ENCODE results near the gene CFAP97D2.

The CFAP97D2 gene

DNA sequence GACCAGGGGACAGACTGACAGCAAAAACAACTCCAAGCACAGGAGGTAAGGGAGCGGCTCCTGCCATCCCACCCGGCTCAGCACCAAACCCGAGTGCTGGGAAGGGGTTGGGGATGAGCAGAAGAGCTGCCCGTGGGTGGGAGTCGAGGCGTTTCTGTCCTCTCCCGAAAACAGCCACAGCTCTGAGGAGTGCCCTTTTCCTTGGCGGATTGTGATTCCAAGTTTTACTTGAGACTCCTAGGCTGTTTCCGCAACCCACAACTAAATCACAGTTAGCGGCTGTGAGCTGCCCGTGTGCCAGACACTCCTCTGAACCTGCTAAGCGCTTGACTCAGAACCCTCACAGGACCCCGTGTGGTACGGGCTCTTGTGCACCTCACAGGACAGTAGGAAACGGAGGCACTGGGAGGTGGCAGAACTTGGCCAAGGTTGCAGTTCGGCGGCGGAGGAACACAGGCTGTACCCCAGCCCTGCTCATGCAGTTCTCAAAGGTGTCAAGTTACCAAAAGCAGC is 21.4 kb downstream of the CFAP97D2 start:
- no peak for DNase-seq

DNA sequence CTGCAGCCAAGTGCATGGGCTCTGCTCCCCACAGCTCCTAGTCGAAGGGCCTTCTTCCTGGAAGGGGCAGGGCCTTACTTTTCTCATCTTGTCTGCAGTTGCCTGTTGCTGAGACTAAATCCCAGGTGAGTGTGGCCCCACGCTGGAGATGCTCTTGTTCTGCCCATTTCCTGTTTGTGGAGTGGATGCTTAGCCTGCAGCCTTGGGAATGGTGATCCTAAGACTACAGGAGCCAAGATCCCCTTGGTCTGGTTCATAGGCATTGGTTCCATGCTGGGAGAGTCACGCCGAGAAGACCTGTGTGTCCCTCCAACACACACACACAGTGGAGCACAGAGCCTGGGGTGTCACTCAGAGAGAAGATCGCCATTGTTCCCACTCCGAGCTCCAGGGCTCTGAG is 23.5 kb downstream of the CFAP97D2 start:
- no peak for DNase-seq

DNA sequence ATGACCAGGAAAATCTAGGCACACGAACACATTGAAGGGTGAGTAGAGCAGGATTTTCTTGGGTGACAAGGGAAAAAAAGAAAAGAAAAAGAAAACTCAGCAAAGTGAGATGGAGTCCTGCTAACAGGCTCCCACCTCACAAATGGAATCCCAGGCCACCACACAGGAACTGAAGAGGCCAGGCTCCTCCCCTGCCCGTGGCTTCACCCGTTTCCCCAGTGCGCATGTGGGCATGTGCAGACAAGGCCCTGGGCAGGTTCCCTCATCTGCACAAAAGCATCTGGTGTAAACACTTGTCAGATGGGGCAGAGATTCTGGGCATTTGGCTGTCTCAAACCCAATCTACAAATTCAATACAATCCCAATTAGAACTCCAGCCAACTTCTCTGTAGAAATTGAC is 24.5 kb downstream of the CFAP97D2 start:
- DNase-seq = peak; percentile 59

DNA sequence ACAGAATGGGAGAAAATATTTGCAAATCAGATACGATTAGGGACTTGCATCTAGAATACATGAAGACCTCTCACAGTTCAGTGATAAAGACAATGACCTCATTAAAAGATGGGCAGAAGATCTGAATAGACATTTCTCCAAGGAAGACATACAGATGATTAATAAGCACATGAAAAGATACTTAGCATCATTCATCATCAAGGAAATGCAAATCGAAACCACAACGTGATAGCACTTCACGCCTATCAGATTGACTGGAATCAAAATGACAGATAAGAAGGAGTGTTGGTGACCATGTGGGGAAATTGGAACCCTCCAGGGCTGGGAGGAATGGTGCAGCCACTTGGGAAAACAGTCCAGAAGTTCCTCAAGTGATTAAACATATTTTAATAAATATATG is 25.8 kb downstream of the CFAP97D2 start:
- no peak for DNase-seq

DNA sequence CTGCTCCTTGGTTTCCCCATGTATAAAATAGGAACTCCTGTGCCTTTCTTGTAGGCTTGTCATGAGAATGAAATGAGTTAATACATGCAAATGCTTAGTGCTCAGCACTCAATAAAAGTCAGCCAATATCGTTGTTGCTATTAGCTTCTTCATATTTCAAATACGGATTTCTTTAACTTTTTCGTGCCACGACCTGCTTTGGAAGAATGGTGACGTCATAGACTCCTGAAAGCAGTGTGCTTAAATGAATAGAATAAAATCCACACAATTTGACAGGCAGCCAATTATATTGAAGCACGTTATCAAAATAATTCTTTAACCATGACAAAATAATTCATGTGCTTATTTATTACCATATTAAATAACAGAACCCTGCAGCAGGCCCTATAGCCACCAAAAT is 29.1 kb downstream of the CFAP97D2 start:
- no peak for DNase-seq

DNA sequence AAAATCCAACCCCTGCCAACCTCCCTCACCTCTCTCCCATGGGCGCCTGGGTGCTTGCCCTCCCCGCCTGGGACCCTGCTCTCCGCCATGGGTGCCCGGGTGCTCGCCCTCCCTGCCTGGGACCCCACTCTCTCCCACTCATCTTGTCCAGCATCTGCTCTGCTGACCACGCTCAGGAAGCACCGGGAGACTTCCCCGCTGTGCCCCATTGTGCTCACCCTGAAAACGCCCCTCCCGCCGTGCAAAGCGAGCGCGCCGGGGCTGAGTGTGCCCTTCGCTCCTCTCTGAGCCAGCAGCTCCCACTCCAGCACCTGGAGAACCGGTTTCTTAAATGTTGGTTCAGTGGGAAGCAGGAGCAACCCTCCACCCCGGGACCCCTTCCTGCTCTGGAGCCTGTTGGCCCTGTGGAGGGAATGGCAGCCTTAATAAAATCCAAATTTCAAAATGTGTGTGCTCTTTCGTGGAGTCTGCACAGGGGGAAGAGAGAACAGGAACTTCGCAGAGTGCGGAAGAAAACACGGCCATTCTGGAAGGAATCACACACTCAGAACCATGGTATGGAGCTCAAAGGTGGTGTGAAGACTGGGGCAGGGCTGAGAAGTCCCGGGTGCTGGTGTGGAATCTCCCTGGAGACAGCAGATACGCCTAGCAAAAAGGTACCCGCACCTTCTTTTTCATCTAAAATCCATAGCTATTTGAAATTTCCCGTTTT is 32.5 kb downstream of the CFAP97D2 start:
- no peak for DNase-seq

DNA sequence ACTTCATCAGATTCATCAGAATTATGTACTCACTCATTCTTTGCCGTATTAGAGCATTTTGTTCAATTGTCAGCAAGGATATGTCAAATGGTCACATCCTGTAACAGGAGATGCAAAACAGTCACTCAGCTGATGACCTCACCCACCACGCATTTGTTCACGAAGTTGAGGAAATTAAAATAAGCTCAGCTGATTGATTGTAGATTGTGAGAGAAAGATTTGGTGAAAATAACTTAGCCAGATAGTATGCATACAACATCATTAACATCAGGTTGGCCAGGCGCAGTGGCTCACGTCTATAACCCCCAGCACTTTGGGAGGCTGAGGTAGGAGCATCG is 33.1 kb downstream of the CFAP97D2 start:
- no peak for DNase-seq

DNA sequence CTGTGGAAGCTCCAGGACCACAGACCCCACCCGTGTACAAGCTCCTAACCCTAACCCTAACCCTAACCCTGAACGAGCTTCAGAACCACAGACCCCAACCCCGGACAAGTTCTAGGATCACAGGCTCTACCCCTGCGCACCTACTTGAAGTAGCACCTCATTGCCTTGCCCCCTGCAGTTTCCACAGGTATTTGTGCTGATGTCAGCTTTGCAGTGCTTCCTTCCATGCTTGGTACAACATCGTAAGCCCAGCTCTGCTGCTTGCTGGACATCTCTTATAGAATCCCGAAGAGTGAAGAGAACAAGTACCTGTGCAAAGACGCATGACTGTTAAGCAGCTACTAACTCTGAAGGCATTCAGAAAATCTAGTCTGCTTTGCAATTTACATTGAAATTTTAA is 34.9 kb downstream of the CFAP97D2 start:
- DNase-seq = no peak

DNA sequence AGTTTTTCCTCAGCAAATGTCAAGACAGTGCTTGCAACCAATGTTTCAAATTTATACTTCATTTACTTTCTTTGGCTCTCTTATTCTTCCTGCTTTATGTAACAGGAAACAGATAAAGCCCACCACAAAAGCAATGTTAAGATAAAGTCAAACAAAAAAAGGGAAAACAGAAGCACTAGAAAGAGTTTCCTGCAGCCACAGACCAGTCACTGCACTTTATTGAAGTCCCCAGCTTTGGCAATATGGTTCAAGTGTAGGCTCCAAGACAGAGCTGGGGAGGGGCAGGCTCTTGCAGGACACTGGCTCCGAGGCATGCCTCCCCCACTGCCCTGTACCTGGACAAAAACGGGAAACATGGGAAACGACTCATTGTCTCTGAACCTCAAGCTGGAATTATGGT is 40.3 kb downstream of the CFAP97D2 start:
- DNase-seq = no peak

DNA sequence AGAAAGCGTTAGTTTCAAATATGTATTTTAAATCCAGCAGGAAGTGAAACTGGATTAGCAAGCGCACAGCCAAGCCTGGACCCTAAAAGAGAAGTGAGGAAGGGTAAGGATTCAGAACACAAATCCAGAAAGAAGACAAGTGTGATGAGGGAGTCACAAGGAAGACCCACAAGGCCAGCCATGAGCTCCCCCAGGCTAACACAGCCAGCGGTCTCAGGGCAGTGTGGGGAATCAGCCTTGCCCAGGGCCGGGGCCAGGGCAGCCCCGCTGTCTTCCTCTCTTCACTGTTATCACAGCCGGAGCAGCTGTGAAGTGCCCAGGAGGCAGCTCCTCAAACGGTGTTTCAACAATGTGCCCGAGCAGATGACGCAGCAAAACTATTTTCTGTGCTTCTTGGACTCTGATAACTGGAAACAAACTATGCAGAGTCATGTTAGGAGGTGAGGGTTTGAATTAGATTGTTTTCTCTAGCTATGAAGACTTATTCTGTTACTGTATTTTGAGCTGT is 43.5 kb downstream of the CFAP97D2 start:
- DNase-seq = no peak

DNA sequence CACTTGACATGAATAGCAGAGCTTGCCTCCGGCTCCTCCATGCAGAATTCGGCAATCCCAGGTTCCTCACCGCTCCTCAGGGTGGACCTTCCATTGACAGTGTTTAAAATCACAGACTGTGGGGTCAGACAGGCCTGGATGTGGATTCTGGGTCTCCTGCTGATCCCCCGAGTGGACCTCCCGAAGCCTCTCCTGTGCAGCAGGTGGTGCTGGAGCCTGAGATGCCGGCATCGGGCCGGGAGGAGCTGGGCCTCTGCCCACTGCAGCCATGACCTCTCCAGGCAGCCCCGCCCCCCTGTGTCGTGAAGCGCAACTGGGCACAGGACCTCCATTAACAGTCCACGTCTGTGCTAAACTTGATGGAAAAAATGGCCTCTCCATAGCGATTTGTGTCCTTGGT is 45.1 kb downstream of the CFAP97D2 start:
- DNase-seq = no peak

DNA sequence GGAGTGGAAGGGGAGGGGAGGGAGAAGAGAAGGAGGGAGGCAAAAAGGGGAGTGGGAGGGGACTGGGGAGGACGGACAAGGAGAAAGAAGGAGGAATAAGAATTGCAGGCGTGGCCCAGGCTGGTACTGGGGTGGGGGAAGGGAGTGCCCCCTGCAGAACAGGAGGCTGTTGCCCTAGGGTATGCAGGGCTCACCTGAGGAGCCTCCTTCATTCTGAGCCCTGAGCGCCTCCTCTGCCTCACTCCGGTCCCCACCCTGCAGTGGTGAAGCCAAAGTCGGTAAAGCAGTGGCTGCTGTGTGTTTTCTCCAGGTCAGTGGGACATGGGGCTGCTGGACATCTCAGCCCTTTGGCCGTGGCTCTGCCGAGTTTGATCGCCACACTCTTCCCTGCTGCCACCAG is 46.6 kb downstream of the CFAP97D2 start:
- no peak for DNase-seq

DNA sequence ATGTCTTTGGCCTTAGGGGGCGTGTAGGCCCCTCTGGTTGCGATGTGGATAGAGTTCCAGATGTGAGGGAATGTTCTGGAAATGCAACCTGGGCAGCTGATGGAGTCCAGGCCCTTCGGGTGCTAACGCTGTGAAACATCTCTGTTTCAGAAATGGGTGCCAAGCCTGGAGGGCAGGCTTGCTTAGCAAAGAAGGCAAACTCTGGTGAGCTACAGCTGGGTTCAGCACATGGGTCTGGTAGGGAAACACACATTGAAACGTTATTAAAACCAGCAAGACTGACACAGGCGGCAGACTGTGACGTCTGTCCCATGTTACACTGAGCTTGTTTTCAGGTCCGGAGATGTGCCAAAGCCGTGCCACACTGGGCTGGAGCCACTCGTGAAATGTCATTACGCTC is 47.0 kb downstream of the CFAP97D2 start:
- DNase-seq = no peak

DNA sequence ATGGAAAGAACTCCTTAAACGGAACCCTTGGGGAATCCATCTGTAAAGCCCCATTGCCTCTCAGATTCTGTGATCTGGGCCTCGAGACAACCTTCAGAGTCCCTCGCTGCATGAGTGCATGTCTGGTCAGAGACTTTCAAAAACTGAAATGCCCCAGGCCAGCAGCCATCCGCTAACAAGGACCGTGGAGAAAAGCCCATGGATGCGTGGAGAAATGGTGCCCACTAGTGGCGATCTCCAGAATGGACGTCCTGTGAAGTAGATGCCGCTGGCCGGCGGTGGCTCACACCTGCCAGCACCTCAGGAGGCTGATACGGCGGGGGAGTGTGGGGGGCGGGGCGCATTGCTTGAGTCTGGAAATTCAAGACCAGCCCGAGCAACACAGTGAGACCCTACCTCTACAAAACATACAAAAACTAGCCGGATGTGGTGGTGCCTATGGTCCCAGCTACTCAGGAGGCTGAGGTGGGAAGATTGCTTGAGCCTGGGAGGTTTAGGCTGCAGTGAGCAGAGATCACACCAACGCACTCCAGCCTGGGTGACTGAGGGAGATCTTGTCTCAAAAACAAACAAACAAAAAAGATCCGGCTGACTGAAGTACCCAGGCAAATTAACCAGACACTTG is 47.8 kb downstream of the CFAP97D2 start:
- peak; percentile 86 for DNase-seq

DNA sequence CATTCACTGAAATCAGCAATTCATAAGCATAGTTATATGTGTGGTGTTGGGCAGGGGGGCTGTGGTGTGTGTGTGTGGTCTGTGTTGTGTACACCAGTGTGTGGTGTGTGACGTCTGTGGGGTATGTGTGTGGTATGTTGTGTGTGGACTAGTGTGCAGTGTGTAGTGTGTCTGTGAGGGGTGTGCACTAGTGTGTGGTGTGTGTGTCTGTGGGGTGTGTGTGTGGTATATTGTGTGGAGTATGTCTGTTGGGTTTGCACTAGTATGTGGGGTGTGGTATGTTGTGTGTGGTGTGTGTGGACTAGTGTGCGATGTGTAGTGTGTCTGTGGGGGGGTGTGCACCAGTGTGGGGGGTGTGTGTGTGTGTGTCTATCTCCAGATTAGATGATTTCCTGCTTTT is 48.5 kb downstream of the CFAP97D2 start:
- DNase-seq = no peak

DNA sequence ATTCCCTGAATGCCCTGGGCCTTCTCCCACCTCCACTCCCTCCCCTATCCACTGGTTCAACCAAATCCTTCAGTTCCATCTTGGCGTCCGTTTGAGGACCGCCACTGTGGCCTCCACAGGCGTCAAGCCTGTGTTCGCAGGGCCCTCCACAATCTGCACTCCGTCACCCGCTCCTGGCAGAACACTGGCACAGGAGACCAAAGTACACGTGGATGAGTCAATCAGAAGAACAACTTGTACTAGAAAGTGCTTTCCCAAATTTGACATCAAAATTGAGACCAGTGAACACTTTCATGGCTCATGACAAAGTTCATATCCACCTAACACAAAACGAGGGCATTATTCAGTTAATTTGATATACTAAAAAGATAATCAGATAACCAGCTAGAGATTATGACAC is 49.1 kb downstream of the CFAP97D2 start:
- no peak for DNase-seq

DNA sequence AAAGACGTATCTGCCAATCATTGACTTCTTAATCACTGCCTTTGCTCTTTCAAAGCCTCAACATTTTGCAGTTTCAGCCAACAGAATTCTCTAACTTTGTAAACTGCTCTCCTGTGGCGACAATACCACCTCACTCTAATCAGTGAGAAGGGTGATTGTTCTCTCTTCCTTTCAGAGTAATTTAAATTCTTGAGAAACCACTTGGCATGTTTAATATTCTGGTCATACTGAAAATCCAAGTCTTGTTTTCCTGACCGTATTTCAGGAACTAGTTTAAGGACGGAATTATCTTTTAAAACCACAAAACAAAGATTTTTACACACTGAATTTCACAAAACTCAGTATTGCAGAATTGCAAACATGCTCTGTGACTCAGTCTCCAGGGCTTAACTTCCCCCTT is 50.4 kb downstream of the CFAP97D2 start:
- no peak for DNase-seq

DNA sequence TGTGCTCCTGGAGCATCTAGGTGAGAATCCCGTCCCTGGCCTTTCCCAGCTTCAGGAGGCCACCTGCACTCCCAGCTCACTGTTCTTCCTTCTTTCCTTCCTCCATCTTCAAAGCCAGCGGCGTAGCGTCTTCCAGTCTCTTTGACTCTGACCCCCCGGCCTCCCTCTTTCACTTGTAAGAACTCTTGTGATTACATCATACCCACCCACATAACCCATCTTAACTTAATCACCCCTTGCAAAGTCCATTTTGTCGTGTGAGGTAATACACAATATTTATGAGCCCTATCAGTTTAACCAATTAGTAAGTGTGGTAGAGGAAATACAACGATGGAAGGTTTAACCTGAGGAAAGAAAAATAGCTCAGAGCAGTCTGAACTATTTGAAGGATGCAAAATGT is 51.1 kb downstream of the CFAP97D2 start:
- no peak for DNase-seq

DNA sequence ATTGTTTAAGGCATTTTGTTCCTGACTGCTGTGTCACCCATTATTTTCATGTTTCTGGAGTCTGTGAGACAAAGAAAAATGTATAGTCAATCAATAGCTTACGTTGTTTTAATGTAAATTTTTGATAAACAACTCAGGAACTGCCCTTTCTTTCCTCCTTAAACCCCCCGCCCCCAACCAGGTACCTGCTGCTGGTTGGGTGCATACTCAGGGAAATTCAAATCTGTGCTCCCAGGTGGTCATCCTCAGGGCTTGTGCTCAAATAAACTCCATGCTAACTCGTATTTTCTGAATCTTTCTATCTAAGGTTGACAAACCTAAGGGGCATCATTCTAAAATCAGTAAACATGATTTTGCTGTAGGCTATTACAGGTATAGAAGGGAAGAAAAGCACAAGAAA is 51.5 kb downstream of the CFAP97D2 start:
- no peak for DNase-seq

DNA sequence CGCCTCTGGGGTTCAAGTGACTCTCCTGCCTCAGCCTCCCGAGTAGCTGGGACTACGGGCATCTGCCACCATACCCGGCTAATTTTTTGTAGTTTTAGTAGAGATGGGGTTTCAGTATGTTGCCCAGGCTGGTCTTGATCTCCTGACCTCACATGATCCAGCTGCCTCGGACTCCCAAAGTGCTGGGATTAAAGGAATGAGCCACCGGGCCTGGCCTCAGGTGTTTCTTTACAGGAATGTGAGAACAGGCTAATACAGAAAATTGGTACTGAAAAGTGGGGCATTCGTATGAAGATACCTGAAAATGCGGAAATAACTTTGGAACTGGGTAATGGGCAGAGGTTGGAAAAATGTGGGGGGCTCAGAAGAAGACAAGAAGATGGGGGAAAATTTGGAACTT is 52.8 kb downstream of the CFAP97D2 start:
- DNase-seq = no peak

DNA sequence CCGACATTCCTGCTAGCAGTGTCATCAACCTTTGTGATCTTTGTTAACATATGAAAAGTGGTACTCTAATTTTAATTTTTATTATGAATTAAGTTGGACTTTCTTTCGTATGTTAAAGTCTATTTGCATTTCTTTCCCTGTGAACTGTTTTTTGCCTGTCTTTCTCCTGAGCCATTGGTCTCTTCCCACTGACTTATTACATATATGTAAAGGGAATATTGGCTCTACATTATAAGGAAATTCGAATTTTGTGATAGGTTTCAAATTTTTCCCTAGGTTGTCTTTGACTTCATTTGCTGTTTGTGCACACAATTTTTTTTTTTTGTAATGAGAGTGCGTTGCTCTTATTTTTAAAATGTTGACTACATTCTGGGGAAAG is 55.2 kb downstream of the CFAP97D2 start:
- DNase-seq = no peak

DNA sequence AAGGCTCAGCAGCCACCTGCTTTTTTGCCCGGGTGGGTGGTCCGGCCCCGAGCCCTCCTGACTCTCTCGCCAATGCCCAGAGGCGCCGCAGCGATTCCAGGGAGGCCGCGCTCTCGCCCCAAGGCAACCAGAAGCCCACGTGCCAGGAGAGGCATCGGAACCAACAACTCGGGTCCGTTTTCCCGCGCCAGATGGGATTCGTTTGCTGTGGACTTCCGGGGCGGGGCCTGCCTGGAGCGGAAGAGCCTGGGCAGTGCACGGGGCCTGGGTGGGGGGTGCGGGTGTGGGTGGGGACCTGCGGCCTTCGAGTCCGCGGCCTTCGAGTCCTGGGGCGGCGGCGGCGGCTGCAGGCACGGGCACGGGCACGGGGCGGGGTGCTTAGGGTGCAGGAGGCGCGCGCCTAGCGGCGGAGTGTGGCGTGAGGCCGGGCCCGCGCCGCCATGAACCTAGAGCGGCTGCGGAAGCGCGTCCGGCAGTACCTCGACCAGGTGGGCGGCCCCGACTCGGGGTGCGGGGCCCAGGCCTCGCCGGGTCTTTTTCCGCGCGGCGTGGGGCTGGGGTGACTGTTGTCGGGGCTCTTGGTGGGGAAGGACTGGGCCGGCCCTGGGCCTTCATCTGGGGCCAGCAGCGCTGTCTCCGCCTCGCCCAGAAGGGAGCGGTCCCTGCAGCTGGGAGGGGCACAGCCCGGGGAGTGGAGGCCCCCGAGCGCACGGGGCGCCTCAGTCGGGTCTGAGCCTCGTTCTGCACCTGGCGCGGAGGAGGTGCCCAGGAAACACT is 55.8 kb downstream of the CFAP97D2 start, which contains the start of gene CDC16:
CDC16 (plus strand) TSS at position 253 of the 777 bp plus-strand sequence; CDS start at position 441, 188 bp downstream.
- peak; percentile 89 for DNase-seq

DNA sequence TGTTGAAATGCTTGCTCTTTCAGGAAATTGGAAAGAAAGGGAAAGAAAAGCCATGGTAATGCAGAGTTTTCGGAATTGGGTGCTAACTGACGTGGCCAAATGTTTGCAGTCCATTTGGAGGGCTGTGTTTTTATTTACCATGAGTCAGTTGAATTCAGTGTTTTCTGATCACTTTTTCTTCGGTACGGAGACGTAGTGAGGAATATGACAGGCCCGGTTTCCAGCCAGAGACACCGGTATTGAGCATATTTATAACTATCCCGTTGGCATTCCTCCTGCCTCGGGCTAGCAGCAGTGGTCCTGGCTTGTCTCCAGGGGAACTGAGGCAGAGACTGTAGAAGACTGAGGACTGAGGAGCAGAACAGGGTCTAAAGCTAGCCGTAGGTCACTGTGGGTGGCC is 56.6 kb downstream of the CFAP97D2 start:
- DNase-seq = no peak

DNA sequence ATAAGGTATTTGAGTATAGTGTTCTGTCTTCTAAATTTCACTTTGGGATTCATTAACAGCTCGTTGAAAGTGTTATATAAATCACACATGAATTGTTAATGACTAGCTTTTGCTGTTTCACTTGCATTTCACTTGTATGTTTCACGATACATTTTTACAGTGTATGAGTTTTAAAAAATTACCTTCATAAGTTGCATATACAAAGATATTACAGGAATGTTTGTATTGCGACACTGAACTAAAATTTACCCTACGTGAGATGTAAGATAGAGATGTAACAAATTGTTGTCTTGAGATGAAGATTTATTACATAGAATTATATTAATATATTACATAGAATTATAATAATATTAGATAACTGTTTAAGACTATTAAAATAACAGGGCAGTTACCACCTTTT is 57.2 kb downstream of the CFAP97D2 start:
- no peak for DNase-seq
